HG02943 (cell line): ENCODE data around the gene TRIM33.
"Not testable (repeated sequence)": the region's sequence is repeated elsewhere in the genome, so short reads cannot be mapped to it uniquely, and the experiment has no call there.

ENCODE experiments used
- ATAC-seq: cut with Tn5 transposase; IDR thresholded peaks from one replicate; pipeline ENCODE4 v1.9.1; 2021; ENCODE audit warnings: mild to moderate bottlenecking, low read depth, moderate library complexity; ENCODE audit not compliant: unreplicated experiment

The TRIM33 gene

GRCh38 chr1:114512595-114513280 lies 1.7 kb upstream of the TRIM33 start:
- ATAC-seq, result no peak

- ATAC-seq, result peak; percentile 51
Observed at GRCh38 chr1:114510274-114511031, 550 bp downstream of the TRIM33 start.

- ATAC-seq, result no peak
Observed at GRCh38 chr1:114509596-114510273, 1.3 kb downstream of the TRIM33 start.

GRCh38 chr1:114508386-114508898 lies 2.6 kb downstream of the TRIM33 start:
- ATAC-seq, result no peak

GRCh38 chr1:114507513-114507912 lies 3.5 kb downstream of the TRIM33 start:
- no peak for ATAC-seq

GRCh38 chr1:114505148-114505561 lies 5.8 kb downstream of the TRIM33 start:
- no peak for ATAC-seq

GRCh38 chr1:114503916-114504422 lies 7.0 kb downstream of the TRIM33 start:
- no peak for ATAC-seq

- no peak for ATAC-seq
Observed at GRCh38 chr1:114502080-114502479, 8.9 kb downstream of the TRIM33 start.

- no peak for ATAC-seq
Observed at GRCh38 chr1:114499478-114499877, 11.5 kb downstream of the TRIM33 start.

- ATAC-seq, result no peak
Observed at GRCh38 chr1:114496089-114496488, 14.9 kb downstream of the TRIM33 start.

GRCh38 chr1:114495486-114495885 lies 15.5 kb downstream of the TRIM33 start:
- no peak for ATAC-seq

- ATAC-seq, result no peak
Observed at GRCh38 chr1:114492978-114493377, 18.0 kb downstream of the TRIM33 start.

GRCh38 chr1:114490274-114490693 lies 20.7 kb downstream of the TRIM33 start:
- no peak for ATAC-seq

GRCh38 chr1:114488739-114489138 lies 22.3 kb downstream of the TRIM33 start:
- no peak for ATAC-seq

GRCh38 chr1:114485286-114485685 lies 25.7 kb downstream of the TRIM33 start:
- no peak for ATAC-seq

- peak; percentile 73 for ATAC-seq
Observed at GRCh38 chr1:114482585-114482984, 28.4 kb downstream of the TRIM33 start.

GRCh38 chr1:114479636-114480035 lies 31.4 kb downstream of the TRIM33 start:
- ATAC-seq, result not testable (repeated sequence)

GRCh38 chr1:114479134-114479533 lies 31.9 kb downstream of the TRIM33 start:
- no peak for ATAC-seq

- no peak for ATAC-seq
Observed at GRCh38 chr1:114473796-114474195, 37.2 kb downstream of the TRIM33 start.

- ATAC-seq, result no peak
Observed at GRCh38 chr1:114472408-114472807, 38.6 kb downstream of the TRIM33 start.

- ATAC-seq, result no peak
Observed at GRCh38 chr1:114470681-114471080, 40.3 kb downstream of the TRIM33 start.
